Measurements from ENCODE around the gene NFIA.

DNA sequence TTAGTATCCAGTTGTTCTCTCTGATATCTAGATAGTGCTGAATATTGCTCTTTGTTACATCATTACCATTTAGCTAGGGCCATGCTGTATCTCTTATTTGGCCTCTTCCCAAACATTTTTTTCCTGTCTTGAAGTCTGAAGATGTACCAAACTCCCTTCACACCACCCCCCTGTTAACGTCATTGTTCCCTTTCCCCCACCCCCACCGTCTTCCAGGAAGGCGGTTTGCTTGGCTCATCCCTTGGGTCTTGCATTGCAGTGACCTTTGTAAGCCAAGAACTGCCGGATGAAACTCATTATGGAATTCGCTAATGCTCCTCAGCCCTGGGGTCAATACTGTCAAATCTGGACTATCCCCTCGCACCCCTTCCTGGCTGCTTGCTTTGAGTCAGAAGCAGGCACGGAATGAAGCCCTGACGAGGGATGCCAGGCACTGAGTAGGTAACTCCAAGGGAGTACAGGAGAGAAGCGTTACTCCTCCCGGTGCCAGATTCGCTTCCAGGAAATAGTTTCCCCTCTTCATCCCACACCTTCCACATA lies 359.4 kb downstream of the NFIA start:
- TF ChIP-seq, protein P1, sequence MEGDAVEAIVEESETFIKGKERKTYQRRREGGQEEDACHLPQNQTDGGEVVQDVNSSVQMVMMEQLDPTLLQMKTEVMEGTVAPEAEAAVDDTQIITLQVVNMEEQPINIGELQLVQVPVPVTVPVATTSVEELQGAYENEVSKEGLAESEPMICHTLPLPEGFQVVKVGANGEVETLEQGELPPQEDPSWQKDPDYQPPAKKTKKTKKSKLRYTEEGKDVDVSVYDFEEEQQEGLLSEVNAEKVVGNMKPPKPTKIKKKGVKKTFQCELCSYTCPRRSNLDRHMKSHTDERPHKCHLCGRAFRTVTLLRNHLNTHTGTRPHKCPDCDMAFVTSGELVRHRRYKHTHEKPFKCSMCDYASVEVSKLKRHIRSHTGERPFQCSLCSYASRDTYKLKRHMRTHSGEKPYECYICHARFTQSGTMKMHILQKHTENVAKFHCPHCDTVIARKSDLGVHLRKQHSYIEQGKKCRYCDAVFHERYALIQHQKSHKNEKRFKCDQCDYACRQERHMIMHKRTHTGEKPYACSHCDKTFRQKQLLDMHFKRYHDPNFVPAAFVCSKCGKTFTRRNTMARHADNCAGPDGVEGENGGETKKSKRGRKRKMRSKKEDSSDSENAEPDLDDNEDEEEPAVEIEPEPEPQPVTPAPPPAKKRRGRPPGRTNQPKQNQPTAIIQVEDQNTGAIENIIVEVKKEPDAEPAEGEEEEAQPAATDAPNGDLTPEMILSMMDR (optimal IDR thresholded peaks at IDR 0.05 in 1 of 3, IDR thresholded peaks at IDR 0.05 in 1 of 3, conservative IDR thresholded peaks at IDR 0.05 in 1 of 3; ENCODE audit: extremely low read depth in 1 of 3, insufficient read depth in 2 of 3, low read length in 3 of 3): no peak
- TF ChIP-seq EZH2 (IDR thresholded peaks at IDR 0.05; ENCODE audit: low read length): no peak
